Endothelial cell of umbilical vein (primary cell): ENCODE results near the gene RHOB. TPM values are rescaled to one million over a fixed set of nuclear protein-coding genes. Genes with fewer than 3 reads are reported as not detected.

Experiments used
- BruUV-seq: library from RNA; stranded (reverse); fragments of 400-500 nt; replicated peaks from 2 replicates; lab custom pipeline; 2021; lab: Mats Ljungman, UMichigan
- CTCF ChIA-PET: fragments of 300-600, 350-600 bp; sonication (Branson Sonifier 250); formaldehyde crosslinking; loops from one replicate; lab custom pipeline; 2021; ENCODE audit warnings: antibody characterized with exemption, inconsistent platforms; lab: Charles Lee
- POLR2A ChIA-PET: fragments of 300-600, 350-600 bp; sonication (Branson Sonifier 250); formaldehyde crosslinking; loops from one replicate; lab custom pipeline; 2021; ENCODE audit warnings: antibody characterized with exemption, inconsistent platforms; lab: Charles Lee
- DNase-seq: peaks from one replicate; pipeline ENCODE4 v3.0.0-alpha.2; 2011; ENCODE audit warnings: low read depth, low spot score
- FAIRE-seq: peaks from 2 replicates; lab custom pipeline; 2011; peaks lifted over from hg19 to GRCh38; lab: Jason Lieb, UNC
- H2AFZ ChIP-seq: 2 replicates; pipeline ENCODE4 v1.6.0; 2012; ENCODE audit warnings: low read depth, low read length, control low read depth, inconsistent platforms
- H3K27ac ChIP-seq: 2 replicates; pipeline ENCODE4 v1.5.1; 2011; ENCODE audit warnings: low read depth, mild to moderate bottlenecking, control low read depth, low read length, moderate library complexity; ENCODE audit not compliant: insufficient read depth
- H3K27me3 ChIP-seq, 2 experiments: 2 replicates each; pipeline versions ENCODE4 v1.6.0 to v1.6.1; 2011; ENCODE audit warnings: low read length in 2 of 2, mixed read lengths in 1 of 2; ENCODE audit not compliant: control insufficient read depth in 2 of 2, insufficient read depth in 2 of 2
- H3K36me3 ChIP-seq, 2 experiments: 2 replicates in 1 of 2; 3 replicates in 1 of 2; pipeline ENCODE4 v1.5.1; 2011; ENCODE audit warnings: low read length in 2 of 2, mild to moderate bottlenecking in 1 of 2, moderate library complexity in 1 of 2; ENCODE audit not compliant: control insufficient read depth in 2 of 2, insufficient read depth in 2 of 2; ENCODE audit errors: extremely low read depth in 1 of 2
- H3K4me1 ChIP-seq: 3 replicates; pipeline ENCODE4 v1.5.1; 2011; ENCODE audit warnings: mild to moderate bottlenecking, low read length; ENCODE audit not compliant: control insufficient read depth, insufficient read depth; ENCODE audit errors: extremely low read depth
- H3K4me2 ChIP-seq: 2 replicates; pipeline ENCODE4 v1.6.1; 2011; ENCODE audit warnings: low read length, control low read depth, mixed read lengths; ENCODE audit not compliant: insufficient read depth
- H3K4me3 ChIP-seq, 3 experiments: fragments of 200-600 bp in 1 of 3; sonication (generic), shearing (Covaris generic) in 1 of 3; replicated peaks in 1 of 3; 2 replicates each; pipeline ENCODE4 v1.5.1; 2011 to 2016; ENCODE audit warnings: control low read depth in 3 of 3, low read length in 3 of 3, mild to moderate bottlenecking in 2 of 3, inconsistent platforms in 1 of 3, low read depth in 1 of 3, moderate library complexity in 1 of 3; ENCODE audit not compliant: insufficient read depth in 1 of 3
- H3K79me2 ChIP-seq: 2 replicates; pipeline ENCODE4 v1.6.0; 2012; ENCODE audit warnings: low read length, inconsistent platforms; ENCODE audit not compliant: control insufficient read depth, insufficient read depth
- H3K9ac ChIP-seq: replicated peaks from 2 replicates; pipeline ENCODE3; 2011; ENCODE audit warnings: low read length, control low read depth; ENCODE audit not compliant: insufficient read depth; ENCODE audit errors: extremely low read depth
- H3K9me1 ChIP-seq: replicated peaks from 3 replicates; pipeline ENCODE4 v1.6.0; 2011; ENCODE audit warnings: mild to moderate bottlenecking, low read length; ENCODE audit not compliant: control insufficient read depth, insufficient read depth; ENCODE audit errors: extremely low read depth
- H3K9me3 ChIP-seq: replicated peaks from 2 replicates; pipeline ENCODE4 v1.5.1; 2012; ENCODE audit warnings: low read length, inconsistent platforms; ENCODE audit not compliant: control insufficient read depth, insufficient read depth
- H4K20me1 ChIP-seq: replicated peaks from 2 replicates; pipeline ENCODE3; 2011; ENCODE audit warnings: mild to moderate bottlenecking, low read length; ENCODE audit not compliant: control insufficient read depth, insufficient read depth; ENCODE audit errors: extremely low read depth
- CTCF ChIP-seq, 2 donors: IDR thresholded peaks; 1 replicate in 1 of 2; 2 replicates in 1 of 2; pipeline ENCODE4 v1.5.1; 2011; ENCODE audit warnings: low read length in 2 of 2, mild to moderate bottlenecking in 2 of 2, moderate library complexity in 2 of 2, control low read depth in 1 of 2, inconsistent platforms in 1 of 2, low read depth in 1 of 2; ENCODE audit not compliant: insufficient read depth in 1 of 2; ENCODE audit errors: extremely low read depth in 1 of 2
- EZH2 ChIP-seq: IDR thresholded peaks from 2 replicates; pipeline ENCODE4 v1.6.1; 2012; ENCODE audit warnings: borderline replicate concordance, low read depth, mild to moderate bottlenecking, moderate library complexity, low read length, inconsistent platforms; ENCODE audit not compliant: severe bottlenecking
- FOS ChIP-seq: IDR thresholded peaks from 2 replicates; pipeline ENCODE4 v1.6.1; 2011; ENCODE audit warnings: mild to moderate bottlenecking, low read length, moderate library complexity, borderline replicate concordance; ENCODE audit not compliant: insufficient read depth
- GATA2 ChIP-seq: IDR thresholded peaks from 2 replicates; pipeline ENCODE4 v1.7.0; 2011; ENCODE audit warnings: low read depth, mild to moderate bottlenecking, moderate library complexity, mixed read lengths, low read length; ENCODE audit not compliant: insufficient read length, insufficient read depth
- JUN ChIP-seq: IDR thresholded peaks from 2 replicates; pipeline ENCODE4 v1.6.1; 2011; ENCODE audit warnings: borderline replicate concordance, low read depth; ENCODE audit not compliant: insufficient read length, insufficient read depth
- MAX ChIP-seq: IDR thresholded peaks from 2 replicates; pipeline ENCODE4 v1.6.1; 2011; ENCODE audit not compliant: insufficient read depth, insufficient read length
- MYC ChIP-seq: IDR thresholded peaks from one replicate; pipeline ENCODE4 v1.6.1; 2011; ENCODE audit warnings: mild to moderate bottlenecking, low read depth, low read length
- POLR2A ChIP-seq: IDR thresholded peaks from 2 replicates; pipeline ENCODE4 v1.6.1; 2012; ENCODE audit warnings: low read depth, mild to moderate bottlenecking, control low read depth, low read length
- POLR2AphosphoS5 ChIP-seq: IDR thresholded peaks from 2 replicates; pipeline ENCODE4 v1.6.1; 2012; ENCODE audit warnings: low read depth, mild to moderate bottlenecking, control low read depth, low read length, moderate library complexity; ENCODE audit not compliant: insufficient read depth
- dilution Hi-C: fragments of 300-500 bp; cut with MboI; formaldehyde crosslinking; loops from one replicate; pipeline ENCODE4 v1.15.0; 2019; ENCODE audit warnings: low sequenced_read_pairs; ENCODE audit not compliant: extremely low pct_ligation_motif_present
- intact Hi-C: fragments of 100-400 bp; cut with micrococcal nuclease; formaldehyde crosslinking; loops from one replicate; pipeline ENCODE4 v1.10.0; 2022
- polyA plus RNA-seq, 4 experiments: library from polyadenylated mRNA; depleted of rRNA in 3 of 4; stranded (reverse) in 3 of 4; unstranded in 1 of 4; fragments of >200 nt; gene quantifications; 2 replicates each; pipeline versions ENCODE4 v1.2.1 to v1.2.3, GENCODE V29; 2011 to 2012; ENCODE audit warnings: missing spikeins in 1 of 4
- total RNA-seq: library from RNA; stranded (reverse); gene quantifications from 2 replicates; pipeline ENCODE4 v1.2.3, GENCODE V29; 2021

Gene RHOB
- total and polyA plus RNA-seq, 2 donors (not counting 3 experiments of a cell fraction or from before 2014, with no cell fraction given) = 830 to 1,101 TPM

- Histone ChIP-seq H3K9ac (no peak overlapping the region), H3K27me3 (peaks cover 4 to 9% of the 10 kb centered on the region in 2 experiments), H3K9me1 (no peaks in the 10 kb centered on the region), H3K9me3 (no peaks in the 10 kb centered on the region), H3K4me2 (no peak overlapping the region), H3K4me3 (no peak overlapping the region), H3K36me3 (no peaks in the 10 kb centered on the region), H3K27ac (no peak overlapping the region), H3K4me1 (no peaks in the 10 kb centered on the region), H3K79me2 (no peaks in the 10 kb centered on the region), H4K20me1 (no peaks in the 10 kb centered on the region), H2AFZ (no peak overlapping the region)
- dilution Hi-C loops = no loop called here
- intact Hi-C loops = no loop called here
- POLR2A ChIA-PET = no interaction called here
- CTCF ChIA-PET = no interaction called here
- FAIRE-seq (no peak), DNase-seq (no peak)
- no TSS peak for BruUV-seq
- TF ChIP-seq GATA2 (no peak), JUN (no peak), CTCF (IDR thresholded peaks at IDR 0.05; ENCODE audit: extremely low read depth in 1 of 2, insufficient read depth in 1 of 2, low read depth in 1 of 2, low read length in 2 of 2) (no peak), EZH2 (no peak), MAX (no peak), FOS (no peak), MYC (no peak), POLR2AphosphoS5 (no peak), POLR2A (no peak)
Observed at GRCh38 chr2:20430461-20431300, 16.2 kb upstream of the RHOB start.
